A673 (cell line): ENCODE results near the gene POLE.

Experiments
- EZH2 ChIP-seq: fragments of 200-600 bp; sonication (generic); IDR thresholded peaks from 2 replicates; pipeline ENCODE4 v1.6.1; 2017; ENCODE audit warnings: borderline replicate concordance, low read depth, mild to moderate bottlenecking, mixed read lengths, antibody characterized with exemption, low read length; ENCODE audit not compliant: poor library complexity, severe bottlenecking
- TF ChIP-seq, protein P1 (sequence below): fragments of 300-800, 200-600 bp; sonication (generic); conservative IDR thresholded peaks from 2 replicates; pipeline ENCODE4 v1.5.1; 2017; ENCODE audit warnings: low read depth, mild to moderate bottlenecking, antibody characterized with exemption, low read length, moderate library complexity, mixed read lengths

- TF ChIP-seq, protein P1, sequence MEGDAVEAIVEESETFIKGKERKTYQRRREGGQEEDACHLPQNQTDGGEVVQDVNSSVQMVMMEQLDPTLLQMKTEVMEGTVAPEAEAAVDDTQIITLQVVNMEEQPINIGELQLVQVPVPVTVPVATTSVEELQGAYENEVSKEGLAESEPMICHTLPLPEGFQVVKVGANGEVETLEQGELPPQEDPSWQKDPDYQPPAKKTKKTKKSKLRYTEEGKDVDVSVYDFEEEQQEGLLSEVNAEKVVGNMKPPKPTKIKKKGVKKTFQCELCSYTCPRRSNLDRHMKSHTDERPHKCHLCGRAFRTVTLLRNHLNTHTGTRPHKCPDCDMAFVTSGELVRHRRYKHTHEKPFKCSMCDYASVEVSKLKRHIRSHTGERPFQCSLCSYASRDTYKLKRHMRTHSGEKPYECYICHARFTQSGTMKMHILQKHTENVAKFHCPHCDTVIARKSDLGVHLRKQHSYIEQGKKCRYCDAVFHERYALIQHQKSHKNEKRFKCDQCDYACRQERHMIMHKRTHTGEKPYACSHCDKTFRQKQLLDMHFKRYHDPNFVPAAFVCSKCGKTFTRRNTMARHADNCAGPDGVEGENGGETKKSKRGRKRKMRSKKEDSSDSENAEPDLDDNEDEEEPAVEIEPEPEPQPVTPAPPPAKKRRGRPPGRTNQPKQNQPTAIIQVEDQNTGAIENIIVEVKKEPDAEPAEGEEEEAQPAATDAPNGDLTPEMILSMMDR = no peak
- TF ChIP-seq EZH2 = no peak
Observed at GRCh38 chr12:132578118-132578517, 109.0 kb downstream of the POLE start.
